ENCODE results near the gene ZNF611. TPM values are rescaled to one million over a fixed set of nuclear protein-coding genes. Genes with fewer than 3 reads are reported as not detected.

The ZNF611 gene
- total RNA-seq, 1 donor from 2014 or later = 24.4 TPM

GRCh38 chr19:52664461-52664860 is 70.4 kb downstream of the ZNF611 start:
- intact Hi-C loops (cut with DNase I) = no loop called here
- Histone ChIP-seq H3K27me3 (ENCODE audit: low read depth) (no peaks in the 10 kb centered on the region), H3K36me3 (peaks cover 12% of the 10 kb centered on the region), H3K4me3 (no peak overlapping the region), H3K9me3 (no peaks in the 10 kb centered on the region), H3K27ac (no peak overlapping the region), H3K4me1 (no peaks in the 10 kb centered on the region)
- no peak for ATAC-seq
- DNase-seq = no peak
- no peak for TF ChIP-seq CTCF (IDR thresholded peaks at IDR 0.05)

- H3K36me3 ChIP-seq = peaks cover 26% of the 10 kb centered on the region
- intact Hi-C loops (cut with DNase I) = no loop called here
Observed at GRCh38 chr19:52662631-52663030, 72.2 kb downstream of the ZNF611 start.

GRCh38 chr19:52660981-52661380 is 73.9 kb downstream of the ZNF611 start:
- intact Hi-C loops (cut with DNase I) = no loop called here
- no peak for ATAC-seq
- no peak overlapping the region for H3K4me3 ChIP-seq
- no peak for DNase-seq
- H3K4me1 ChIP-seq = no peaks in the 10 kb centered on the region
- peaks cover 36% of the 10 kb centered on the region for H3K36me3 ChIP-seq
- no peaks in the 10 kb centered on the region for H3K27me3 ChIP-seq (ENCODE audit: low read depth)
- no peak for TF ChIP-seq CTCF (IDR thresholded peaks at IDR 0.05)
- no peaks in the 10 kb centered on the region for H3K9me3 ChIP-seq
- H3K27ac ChIP-seq = no peak overlapping the region

More at GRCh38 chr19:52662631-52663030, 72.2 kb downstream of the ZNF611 start:
- no peak for DNase-seq
- H3K9me3 ChIP-seq = no peaks in the 10 kb centered on the region
- H3K4me1 ChIP-seq = no peaks in the 10 kb centered on the region
- no peak overlapping the region for H3K27ac ChIP-seq
- TF ChIP-seq CTCF (IDR thresholded peaks at IDR 0.05) = no peak
- ATAC-seq = no peak
- H3K27me3 ChIP-seq (ENCODE audit: low read depth) = no peaks in the 10 kb centered on the region
- H3K4me3 ChIP-seq = no peak overlapping the region

GRCh38 chr19:52659013-52659412 is 75.8 kb downstream of the ZNF611 start:
- DNase-seq (no peak), ATAC-seq (no peak)
- no peak overlapping the region for H3K27ac ChIP-seq
- TF ChIP-seq CTCF (IDR thresholded peaks at IDR 0.05) = no peak
- H3K36me3 ChIP-seq = peaks cover 48% of the 10 kb centered on the region
- no peaks in the 10 kb centered on the region for H3K9me3 ChIP-seq
- no peaks in the 10 kb centered on the region for H3K27me3 ChIP-seq (ENCODE audit: low read depth)
- intact Hi-C loops (cut with DNase I) = no loop called here
- no peaks in the 10 kb centered on the region for H3K4me1 ChIP-seq
- H3K4me3 ChIP-seq = no peak overlapping the region

GRCh38 chr19:52658595-52658994 is 76.2 kb downstream of the ZNF611 start:
- no peak overlapping the region for H3K4me3 ChIP-seq
- H3K9me3 ChIP-seq = no peaks in the 10 kb centered on the region
- no peak for ATAC-seq
- intact Hi-C loops (cut with DNase I) = no loop called here
- no peaks in the 10 kb centered on the region for H3K4me1 ChIP-seq
- no peaks in the 10 kb centered on the region for H3K27me3 ChIP-seq (ENCODE audit: low read depth)
- no peak for TF ChIP-seq CTCF (IDR thresholded peaks at IDR 0.05)
- no peak for DNase-seq
- H3K36me3 ChIP-seq = peaks cover 52% of the 10 kb centered on the region
- H3K27ac ChIP-seq = no peak overlapping the region

GRCh38 chr19:52653161-52653560 is 81.7 kb downstream of the ZNF611 start:
- DNase-seq (no peak), ATAC-seq (no peak)
- no peak overlapping the region for H3K27ac ChIP-seq
- no peaks in the 10 kb centered on the region for H3K4me1 ChIP-seq
- H3K9me3 ChIP-seq = no peaks in the 10 kb centered on the region
- peaks cover 40% of the 10 kb centered on the region for H3K36me3 ChIP-seq
- H3K4me3 ChIP-seq = no peak overlapping the region
- H3K27me3 ChIP-seq (ENCODE audit: low read depth) = no peaks in the 10 kb centered on the region
- TF ChIP-seq CTCF (IDR thresholded peaks at IDR 0.05) = no peak
- intact Hi-C loops (cut with DNase I) = no loop called here

All from lower lobe of right lung (tissue), 2 donors.